Measurements from ENCODE around the gene CTNNA2.

The CTNNA2 gene

DNA sequence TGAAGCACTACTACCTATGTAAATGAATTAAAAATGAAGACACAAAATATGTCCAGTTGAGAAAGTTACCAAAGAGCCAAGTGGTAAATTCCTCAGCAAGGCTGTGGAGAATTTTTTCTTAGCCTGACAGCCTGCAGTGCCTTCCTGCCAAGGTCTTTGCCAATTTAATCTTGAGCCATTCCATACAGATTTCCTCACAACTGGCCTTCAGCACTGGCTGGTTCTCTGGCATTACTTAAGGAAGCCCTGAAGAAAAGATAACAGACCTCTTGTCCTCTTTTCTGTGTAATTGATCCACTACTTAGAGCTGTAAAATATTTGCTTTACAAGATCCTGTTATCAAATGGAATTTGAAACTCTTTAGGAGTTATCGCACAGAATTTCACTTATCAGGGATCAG, 1125.9 kb downstream of the CTNNA2 start:
- H3K4me3 ChIP-seq (ENCODE audit: control insufficient read depth, low read depth, low read length) = no peak overlapping the region
- DNase-seq (ENCODE audit: low read depth) = no peak
- no peak for TF ChIP-seq CTCF (conservative IDR thresholded peaks at IDR 0.05; ENCODE audit: control insufficient read depth, insufficient read depth, low read depth, low read length)

DNA sequence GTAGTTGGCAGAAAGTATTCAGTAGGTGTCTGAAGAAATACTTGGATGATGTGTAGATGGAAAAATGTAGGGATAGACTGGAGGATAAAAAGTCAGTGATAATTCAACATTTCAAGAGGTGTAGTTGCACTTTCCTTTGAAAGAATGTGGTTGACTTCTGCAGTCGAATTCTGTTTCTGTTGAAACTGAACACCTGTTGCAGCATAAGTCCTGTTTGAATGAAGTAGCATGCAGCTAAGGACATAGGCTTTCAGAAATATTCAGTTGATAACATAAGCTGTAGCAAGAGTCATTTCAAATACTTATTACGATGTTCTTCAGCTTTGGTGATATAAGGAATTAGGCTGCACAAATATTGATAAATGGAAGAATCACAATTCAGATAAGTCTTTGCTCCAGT, 1129.6 kb downstream of the CTNNA2 start:
- DNase-seq (ENCODE audit: low read depth) = no peak
- H3K4me3 ChIP-seq (ENCODE audit: control insufficient read depth, low read depth, low read length) = no peak overlapping the region
- no peak for TF ChIP-seq CTCF (conservative IDR thresholded peaks at IDR 0.05; ENCODE audit: control insufficient read depth, insufficient read depth, low read depth, low read length)

GRCh38 chr2:80643598-80643997, 1130.7 kb downstream of the CTNNA2 start:
- H3K4me3 ChIP-seq (ENCODE audit: control insufficient read depth, low read depth, low read length) = no peak overlapping the region
- no peak for DNase-seq (ENCODE audit: low read depth)
- TF ChIP-seq CTCF (conservative IDR thresholded peaks at IDR 0.05; ENCODE audit: control insufficient read depth, insufficient read depth, low read depth, low read length) = no peak

DNA sequence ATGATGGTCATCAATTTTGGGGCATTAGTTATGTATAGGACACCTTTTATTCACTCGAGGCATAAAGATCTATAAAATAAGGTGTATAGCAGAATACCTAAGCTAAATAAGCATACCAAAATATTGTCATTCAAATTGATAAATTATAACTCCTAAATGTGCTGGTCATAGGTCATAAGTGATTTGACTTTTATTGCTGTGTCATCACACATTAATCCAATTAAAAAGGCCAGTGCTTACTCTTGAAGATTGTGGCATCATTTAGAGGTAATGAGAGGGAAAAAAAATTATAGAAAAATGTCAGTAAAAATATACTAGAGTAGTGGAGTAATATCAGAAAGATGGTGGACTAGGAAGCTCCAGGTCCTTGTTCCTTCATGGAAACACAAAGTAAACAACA, 1138.6 kb downstream of the CTNNA2 start:
- DNase-seq (ENCODE audit: low read depth) = no peak
- no peak overlapping the region for H3K4me3 ChIP-seq (ENCODE audit: control insufficient read depth, low read depth, low read length)
- TF ChIP-seq CTCF (conservative IDR thresholded peaks at IDR 0.05; ENCODE audit: control insufficient read depth, insufficient read depth, low read depth, low read length) = no peak

DNA sequence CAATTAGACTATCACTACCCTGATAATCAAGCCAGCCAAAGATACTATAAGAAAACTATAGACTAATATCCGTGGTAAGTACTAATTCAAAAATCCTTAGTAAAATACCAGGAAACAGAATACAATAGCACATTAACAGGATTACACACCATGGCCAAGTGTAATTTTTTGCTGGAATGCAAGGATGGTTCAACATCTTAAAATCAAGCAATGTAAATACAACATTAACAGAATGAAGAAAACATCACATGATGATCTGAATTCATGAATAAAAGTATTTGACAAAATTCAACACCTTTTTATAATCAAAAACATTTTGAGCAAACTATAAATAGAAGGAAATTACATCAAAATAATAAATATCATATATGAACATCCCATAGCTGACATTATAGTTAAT, 1142.4 kb downstream of the CTNNA2 start:
- no peak overlapping the region for H3K4me3 ChIP-seq (ENCODE audit: control insufficient read depth, low read depth, low read length)
- no peak for DNase-seq (ENCODE audit: low read depth)
- no peak for TF ChIP-seq CTCF (conservative IDR thresholded peaks at IDR 0.05; ENCODE audit: control insufficient read depth, insufficient read depth, low read depth, low read length)

DNA sequence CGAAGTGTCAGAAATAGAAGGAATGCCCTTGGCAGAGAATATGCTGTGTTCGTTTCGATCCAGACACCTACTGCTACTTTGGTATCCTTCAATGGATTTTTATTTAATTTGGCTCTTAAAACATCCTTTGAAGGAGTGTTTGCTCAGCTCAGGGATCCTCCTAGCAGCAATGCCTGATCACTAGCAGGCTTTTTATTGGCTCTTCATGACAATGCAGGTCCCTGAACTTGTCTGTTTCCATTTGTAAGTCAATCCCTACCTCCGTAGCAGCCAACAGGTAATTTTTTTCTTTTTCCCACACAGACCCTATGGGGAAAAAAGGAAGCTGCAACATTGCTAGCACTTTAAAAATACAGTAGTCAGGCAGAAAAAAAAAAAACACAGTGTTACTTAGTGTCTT, 1157.9 kb downstream of the CTNNA2 start:
- H3K4me3 ChIP-seq (ENCODE audit: control insufficient read depth, low read depth, low read length) = no peak overlapping the region
- no peak for DNase-seq (ENCODE audit: low read depth)
- TF ChIP-seq CTCF (conservative IDR thresholded peaks at IDR 0.05; ENCODE audit: control insufficient read depth, insufficient read depth, low read depth, low read length) = no peak

- DNase-seq (ENCODE audit: low read depth) = no peak
- TF ChIP-seq CTCF (conservative IDR thresholded peaks at IDR 0.05; ENCODE audit: control insufficient read depth, insufficient read depth, low read depth, low read length) = no peak
- H3K4me3 ChIP-seq (ENCODE audit: control insufficient read depth, low read depth, low read length) = no peak overlapping the region
Observed at GRCh38 chr2:80687524-80687923, 1174.7 kb downstream of the CTNNA2 start.

Data from fibroblast of mammary gland (primary cell).